SW 1271 (cell line): ENCODE measurements around the gene YY1.
"Not testable (repeated sequence)": the region's sequence is repeated elsewhere in the genome, so short reads cannot be mapped to it uniquely, and the experiment has no call there.

ENCODE experiments used
- DNase-seq, 2 experiments: peaks; one replicate each; lab custom pipeline; 2025; lab: John Stamatoyannopoulos, UW

Gene YY1

GRCh38 chr14:100283984-100284881 lies 45.3 kb downstream of the YY1 start:
- no peak for DNase-seq

- DNase-seq = peak in 1 of 2 experiments; percentile 35
Measured at GRCh38 chr14:100285021-100285912, 46.3 kb downstream of the YY1 start.

GRCh38 chr14:100285913-100286400 lies 47.0 kb downstream of the YY1 start:
- no peak for DNase-seq

GRCh38 chr14:100286484-100287191 lies 47.7 kb downstream of the YY1 start:
- DNase-seq = no peak

GRCh38 chr14:100287202-100287997 lies 48.5 kb downstream of the YY1 start:
- DNase-seq = no peak

GRCh38 chr14:100287998-100288295 lies 49.0 kb downstream of the YY1 start:
- not testable (repeated sequence) for DNase-seq

GRCh38 chr14:100288382-100289185 lies 49.6 kb downstream of the YY1 start:
- DNase-seq = no peak

- no peak for DNase-seq
Measured at GRCh38 chr14:100289916-100290606, 51.1 kb downstream of the YY1 start.

- DNase-seq = no peak
Measured at GRCh38 chr14:100290607-100291304, 51.8 kb downstream of the YY1 start.

- DNase-seq = no peak
Measured at GRCh38 chr14:100291305-100292075, 52.5 kb downstream of the YY1 start.

GRCh38 chr14:100292301-100292775 lies 53.4 kb downstream of the YY1 start:
- no peak for DNase-seq

- no peak for DNase-seq
Measured at GRCh38 chr14:100292776-100293461, 54.0 kb downstream of the YY1 start.

GRCh38 chr14:100293497-100294212 lies 54.7 kb downstream of the YY1 start:
- DNase-seq = no peak

- DNase-seq = no peak
Measured at GRCh38 chr14:100294213-100294962, 55.4 kb downstream of the YY1 start.

- no peak for DNase-seq
Measured at GRCh38 chr14:100294963-100295330, 56.0 kb downstream of the YY1 start.

- DNase-seq = no peak
Measured at GRCh38 chr14:100295376-100296105, 56.6 kb downstream of the YY1 start.
